ENCODE measurements around the gene OR1L6.

OR1L6 gene

DNA sequence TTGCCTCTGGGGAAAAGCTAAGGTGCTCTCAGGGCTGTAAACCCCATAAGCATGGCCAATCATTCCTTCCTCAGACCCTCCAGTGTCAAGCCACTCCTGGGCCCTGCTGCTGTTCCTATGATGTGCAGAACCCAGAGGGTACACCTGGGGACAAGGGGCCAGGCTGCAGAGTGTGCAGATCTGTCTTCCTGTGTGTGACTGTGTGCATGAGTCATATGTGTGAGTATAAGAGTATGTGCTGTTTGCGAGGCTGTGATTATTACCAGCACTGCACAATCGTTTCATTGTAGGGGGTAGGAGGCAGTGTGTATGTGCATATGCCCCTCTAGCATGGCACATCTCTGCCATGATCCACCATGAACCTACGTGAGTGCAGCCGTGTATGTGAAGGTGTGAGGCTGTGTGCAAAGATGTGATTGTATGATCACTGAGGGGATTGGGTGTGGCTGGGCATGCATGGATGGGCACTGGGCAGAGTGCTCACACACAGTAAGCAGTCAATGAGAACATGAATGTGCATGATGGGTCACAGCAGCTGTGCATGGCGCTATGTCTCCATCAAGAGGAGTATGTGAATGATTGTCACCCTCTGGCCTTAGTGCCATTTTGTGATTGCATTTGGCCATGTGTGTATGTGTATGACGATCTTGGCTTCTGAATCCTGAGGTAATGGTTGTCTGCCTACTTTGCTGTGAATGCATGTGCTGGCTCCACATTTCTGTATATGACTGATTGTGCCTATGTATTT, 55.4 kb downstream of the OR1L6 start:
- H3K27ac Mint-ChIP-seq, result no peak overlapping the region
- no peak overlapping the region for H3K4me3 Mint-ChIP-seq
- H3K4me1 Mint-ChIP-seq, result no peaks in the 10 kb centered on the region
- TF ChIP-seq, protein P1, sequence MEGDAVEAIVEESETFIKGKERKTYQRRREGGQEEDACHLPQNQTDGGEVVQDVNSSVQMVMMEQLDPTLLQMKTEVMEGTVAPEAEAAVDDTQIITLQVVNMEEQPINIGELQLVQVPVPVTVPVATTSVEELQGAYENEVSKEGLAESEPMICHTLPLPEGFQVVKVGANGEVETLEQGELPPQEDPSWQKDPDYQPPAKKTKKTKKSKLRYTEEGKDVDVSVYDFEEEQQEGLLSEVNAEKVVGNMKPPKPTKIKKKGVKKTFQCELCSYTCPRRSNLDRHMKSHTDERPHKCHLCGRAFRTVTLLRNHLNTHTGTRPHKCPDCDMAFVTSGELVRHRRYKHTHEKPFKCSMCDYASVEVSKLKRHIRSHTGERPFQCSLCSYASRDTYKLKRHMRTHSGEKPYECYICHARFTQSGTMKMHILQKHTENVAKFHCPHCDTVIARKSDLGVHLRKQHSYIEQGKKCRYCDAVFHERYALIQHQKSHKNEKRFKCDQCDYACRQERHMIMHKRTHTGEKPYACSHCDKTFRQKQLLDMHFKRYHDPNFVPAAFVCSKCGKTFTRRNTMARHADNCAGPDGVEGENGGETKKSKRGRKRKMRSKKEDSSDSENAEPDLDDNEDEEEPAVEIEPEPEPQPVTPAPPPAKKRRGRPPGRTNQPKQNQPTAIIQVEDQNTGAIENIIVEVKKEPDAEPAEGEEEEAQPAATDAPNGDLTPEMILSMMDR (IDR thresholded peaks at IDR 0.05), result no peak
- no peak for DNase-seq
- no peaks in the 10 kb centered on the region for H3K36me3 Mint-ChIP-seq (ENCODE audit: low read depth)
- peaks cover 14% of the 10 kb centered on the region for H3K27me3 Mint-ChIP-seq (ENCODE audit: low read depth, poor library complexity)
- H3K9me3 Mint-ChIP-seq, result peaks cover 45% of the 10 kb centered on the region
